HG03039 (cell line): ENCODE measurements around the gene IL16.

ENCODE experiments used
- ATAC-seq: cut with Tn5 transposase; IDR thresholded peaks from one replicate; pipeline ENCODE4 v1.9.1; 2021; ENCODE audit warnings: mild to moderate bottlenecking, moderate library complexity; ENCODE audit not compliant: unreplicated experiment

Gene IL16

DNA sequence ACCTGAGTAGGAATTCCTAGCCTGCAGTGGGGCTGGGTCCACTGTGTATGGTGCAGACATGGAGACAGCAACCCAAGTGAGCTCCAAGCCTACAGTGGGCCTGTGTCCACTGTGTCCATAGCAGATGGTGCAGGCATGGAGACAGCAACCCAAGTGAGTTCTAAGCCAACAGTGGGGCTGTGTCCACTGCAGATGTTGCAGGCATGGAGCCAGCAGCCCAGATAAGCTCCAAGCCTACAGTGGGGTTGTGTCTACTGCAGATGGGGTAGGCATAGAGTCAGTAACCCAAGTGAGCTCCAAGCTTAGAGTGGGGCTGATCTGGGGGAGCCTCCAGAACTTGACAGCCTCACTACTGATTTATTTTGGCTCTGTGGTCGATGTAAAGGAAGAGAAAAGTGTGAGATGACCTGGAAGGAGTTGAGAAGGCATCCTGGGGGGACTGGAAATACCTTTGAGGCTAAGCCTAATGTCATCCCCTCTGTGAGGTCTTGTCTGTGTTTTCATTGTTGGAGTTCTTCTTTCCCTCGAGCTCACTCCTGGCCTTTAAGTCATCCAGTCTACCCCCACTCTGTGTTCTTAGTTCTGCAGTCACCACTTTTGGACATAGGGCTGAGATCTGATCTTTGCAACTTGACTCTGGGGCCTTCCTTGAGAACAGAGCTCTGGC lies 22.4 kb upstream of the IL16 start:
- ATAC-seq, result no peak

DNA sequence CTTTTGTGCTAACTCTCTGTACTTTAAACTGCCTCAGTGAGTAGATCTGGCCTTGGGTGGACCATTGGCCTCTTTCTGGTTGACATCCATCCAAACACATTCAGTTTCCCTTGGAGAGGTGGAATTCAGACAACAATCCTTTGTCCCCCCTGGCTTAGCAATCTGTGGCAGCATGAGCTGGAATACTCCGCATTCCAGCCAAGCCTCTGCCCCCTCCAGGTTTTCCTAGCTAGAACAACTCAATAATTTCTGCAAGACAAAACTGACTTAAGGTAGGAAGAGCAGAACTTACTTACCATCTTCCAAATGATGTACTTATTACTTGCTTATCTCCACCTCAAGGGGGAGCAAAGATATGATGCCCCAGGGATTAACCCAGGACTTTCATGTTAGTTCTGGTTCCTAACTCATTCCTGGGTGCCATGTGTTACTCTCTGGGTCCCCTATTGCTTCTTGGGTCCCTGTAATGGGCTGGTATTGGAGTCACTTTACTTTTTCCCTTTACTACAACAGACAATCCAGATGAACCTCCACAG lies 21.8 kb upstream of the IL16 start:
- ATAC-seq, result no peak

DNA sequence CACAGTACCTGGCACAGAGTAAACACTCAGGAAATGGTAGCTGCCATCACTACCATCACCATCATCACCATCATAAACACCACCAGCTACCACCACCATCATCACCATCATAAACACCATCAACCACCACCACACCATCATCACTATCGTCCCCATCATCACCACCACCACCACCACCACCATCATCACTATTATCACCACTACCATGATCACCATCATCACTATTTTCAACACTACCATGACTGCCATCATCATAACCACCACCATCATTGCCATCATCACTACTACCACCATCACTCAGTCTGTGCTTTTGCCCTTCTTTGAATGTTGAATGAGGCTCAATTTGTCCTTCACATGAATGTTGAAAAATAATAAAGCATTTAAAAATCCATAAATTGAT lies 21.2 kb upstream of the IL16 start:
- no peak for ATAC-seq

- ATAC-seq, result no peak
Observed at GRCh38 chr15:81176291-81176893, 20.3 kb upstream of the IL16 start.

- no peak for ATAC-seq
Observed at GRCh38 chr15:81178365-81178764, 18.3 kb upstream of the IL16 start.

DNA sequence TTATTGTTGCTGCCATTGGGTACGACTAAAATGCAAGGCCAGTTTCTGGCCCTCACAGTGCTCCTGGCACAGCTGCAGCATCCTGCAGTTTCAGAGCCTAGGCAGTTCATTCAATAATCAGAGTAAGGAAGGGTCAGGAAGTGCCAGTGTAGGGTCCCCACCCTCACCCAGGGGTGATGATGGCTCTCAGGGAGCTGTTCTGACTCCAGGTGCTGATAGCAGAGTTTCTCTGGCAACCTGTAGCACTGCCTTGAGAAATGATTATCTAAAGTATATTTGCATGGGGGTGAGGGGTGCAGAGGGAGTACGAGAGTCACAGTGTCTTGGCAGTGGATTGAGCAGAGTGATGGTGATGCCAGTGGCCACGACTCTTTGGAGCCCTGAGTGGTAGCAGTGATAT lies 15.5 kb upstream of the IL16 start:
- no peak for ATAC-seq

DNA sequence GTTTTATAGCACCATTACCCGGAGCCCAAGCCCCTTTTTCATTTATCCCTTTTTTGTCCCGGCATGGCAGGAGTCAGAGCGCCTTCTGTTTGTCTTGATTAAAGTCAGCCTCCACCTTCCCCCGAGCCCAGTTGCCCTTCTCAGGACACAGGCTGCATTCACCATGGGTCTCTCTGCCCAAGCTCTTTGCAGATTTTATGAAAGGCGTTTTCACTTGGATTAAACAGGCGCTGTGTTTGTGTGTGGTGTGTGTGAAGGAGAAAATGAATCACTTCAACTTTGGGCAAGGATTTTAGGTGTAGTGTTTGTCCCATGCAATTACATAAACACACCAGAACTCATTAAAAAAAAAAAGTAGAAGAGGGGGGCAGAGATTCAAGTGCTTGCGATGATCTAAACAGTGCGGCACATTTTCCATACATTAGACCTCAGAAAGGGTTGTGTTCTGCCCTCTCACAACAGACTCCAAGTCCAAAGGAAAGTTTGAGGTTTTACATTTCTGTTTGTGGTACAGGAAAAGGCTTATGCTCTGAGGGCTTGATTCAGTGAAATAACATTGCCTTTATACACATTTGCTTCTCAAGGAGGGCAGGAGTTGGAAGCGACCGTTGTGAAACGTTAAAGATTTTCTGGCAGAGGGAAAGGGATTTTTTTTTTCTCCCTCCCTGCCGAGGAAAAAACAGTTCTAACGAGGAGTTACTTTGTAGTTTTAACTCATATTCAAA lies 14.5 kb upstream of the IL16 start:
- ATAC-seq, result no peak

GRCh38 chr15:81182756-81183438 lies 13.8 kb upstream of the IL16 start:
- no peak for ATAC-seq

GRCh38 chr15:81183439-81183775 lies 13.3 kb upstream of the IL16 start:
- no peak for ATAC-seq

- ATAC-seq, result no peak
Observed at GRCh38 chr15:81184188-81184587, 12.5 kb upstream of the IL16 start.

GRCh38 chr15:81185631-81186295 lies 10.9 kb upstream of the IL16 start:
- ATAC-seq, result no peak

DNA sequence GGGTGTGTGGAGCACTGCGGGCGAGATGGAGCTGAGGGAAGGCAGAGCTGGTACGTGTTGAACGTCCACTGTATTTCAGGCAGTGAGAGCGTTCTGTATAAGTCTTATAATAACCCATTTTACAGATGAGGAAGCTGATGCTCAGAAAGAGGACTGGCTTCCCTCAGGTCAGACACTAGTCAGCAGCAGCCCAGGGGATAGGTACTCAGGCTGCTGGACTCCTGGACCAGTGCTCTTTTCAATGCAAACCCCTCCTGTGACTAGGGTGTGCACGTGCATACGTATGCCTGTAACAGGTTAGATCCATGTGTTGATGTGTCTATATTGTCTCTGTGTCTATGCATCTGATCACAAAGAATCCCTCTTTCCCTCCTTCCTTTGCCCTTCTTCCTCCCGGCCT lies 8.3 kb upstream of the IL16 start:
- ATAC-seq, result no peak

- ATAC-seq, result no peak
Observed at GRCh38 chr15:81189583-81190283, 6.9 kb upstream of the IL16 start.

DNA sequence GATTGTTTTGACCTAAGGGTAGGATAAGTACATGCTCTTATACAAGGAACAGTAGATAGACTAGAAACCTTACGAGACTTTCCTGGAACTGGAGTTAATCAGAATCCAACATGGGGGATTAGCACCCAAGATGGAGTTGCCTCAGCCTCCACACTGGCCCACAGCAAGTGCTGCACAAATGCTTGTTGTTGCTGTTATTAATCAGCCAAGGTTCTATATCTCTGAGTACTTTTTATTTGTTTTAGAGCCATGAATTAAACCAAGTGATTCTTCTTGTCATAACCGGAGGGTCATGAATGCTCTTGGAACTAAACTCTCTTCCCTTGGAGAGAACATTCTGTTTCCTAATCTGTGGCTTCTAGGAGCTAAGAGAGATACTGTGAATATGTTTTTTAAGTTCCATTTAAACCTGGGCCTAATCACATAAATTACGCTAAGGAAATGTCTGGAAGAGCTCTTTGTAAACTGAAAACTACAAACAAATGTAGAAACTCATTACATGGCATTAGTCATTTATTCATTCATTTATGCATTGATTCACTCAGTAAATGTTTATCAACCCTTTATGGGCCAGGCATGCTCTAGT lies 5.7 kb upstream of the IL16 start:
- no peak for ATAC-seq

GRCh38 chr15:81191701-81192100 lies 5.0 kb upstream of the IL16 start:
- ATAC-seq, result no peak

DNA sequence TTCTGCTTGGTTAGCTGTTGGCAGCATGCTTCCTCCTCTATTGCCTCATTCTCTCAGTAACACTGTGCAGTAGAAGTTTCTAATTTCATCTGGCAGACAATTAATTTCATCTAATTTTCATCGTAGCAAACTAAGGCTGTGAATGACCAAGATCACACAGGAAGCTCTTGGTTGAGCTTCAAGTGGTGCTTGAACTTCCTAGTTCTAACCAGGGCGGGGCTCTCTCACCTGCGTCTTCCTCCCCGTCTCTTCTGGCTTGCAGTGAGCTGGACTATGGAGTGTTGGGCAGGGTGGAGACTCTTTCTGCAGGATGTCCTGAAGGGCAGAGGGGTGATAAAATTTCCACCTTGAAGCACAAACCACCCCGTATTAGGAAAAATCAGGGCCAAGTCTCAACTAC lies 2.0 kb upstream of the IL16 start:
- no peak for ATAC-seq

DNA sequence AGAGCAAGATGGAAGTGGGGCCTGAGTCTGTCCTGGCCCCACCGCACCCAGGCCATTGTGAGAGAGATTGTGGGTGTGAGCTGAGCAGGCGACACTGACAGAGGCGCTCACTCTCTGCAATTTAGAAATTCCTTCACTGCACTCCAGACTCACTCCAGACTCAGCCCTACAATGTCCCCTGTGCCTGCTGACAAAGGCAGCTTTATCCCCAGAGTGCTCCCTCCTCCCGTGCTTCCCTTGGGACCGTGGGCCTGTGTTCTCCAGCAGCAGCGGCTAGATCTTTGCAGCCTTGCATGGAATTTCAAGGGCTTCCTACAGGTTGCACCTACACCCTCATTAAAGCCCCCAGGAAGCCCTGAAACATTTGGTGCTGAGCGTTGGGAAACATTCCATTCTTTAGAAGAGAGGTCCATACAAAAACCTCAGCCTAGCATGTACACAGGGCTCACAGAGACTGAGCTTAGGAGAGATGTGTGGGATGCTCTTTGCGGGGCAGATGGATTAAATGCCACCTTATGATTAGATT lies 1.3 kb upstream of the IL16 start:
- no peak for ATAC-seq

DNA sequence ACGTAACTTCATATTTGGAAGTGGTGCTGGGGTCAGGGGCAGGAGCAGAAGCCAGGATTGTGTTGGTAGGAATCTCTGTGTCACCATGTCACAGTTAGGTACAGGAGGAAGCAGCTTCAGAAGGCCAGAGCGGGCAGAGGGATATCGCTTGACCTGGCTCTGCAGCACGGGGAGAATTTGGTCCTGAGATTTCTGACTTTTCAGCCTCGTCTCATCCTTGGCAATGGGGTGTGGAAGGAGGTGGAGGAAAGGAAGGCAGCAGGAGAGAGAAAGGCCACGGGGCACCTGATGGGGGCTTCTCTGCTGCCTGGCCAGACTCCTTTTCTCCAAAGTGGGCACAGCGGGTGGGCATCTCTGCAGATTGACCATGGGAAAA lies 564 bp downstream of the IL16 start:
- ATAC-seq, result no peak

DNA sequence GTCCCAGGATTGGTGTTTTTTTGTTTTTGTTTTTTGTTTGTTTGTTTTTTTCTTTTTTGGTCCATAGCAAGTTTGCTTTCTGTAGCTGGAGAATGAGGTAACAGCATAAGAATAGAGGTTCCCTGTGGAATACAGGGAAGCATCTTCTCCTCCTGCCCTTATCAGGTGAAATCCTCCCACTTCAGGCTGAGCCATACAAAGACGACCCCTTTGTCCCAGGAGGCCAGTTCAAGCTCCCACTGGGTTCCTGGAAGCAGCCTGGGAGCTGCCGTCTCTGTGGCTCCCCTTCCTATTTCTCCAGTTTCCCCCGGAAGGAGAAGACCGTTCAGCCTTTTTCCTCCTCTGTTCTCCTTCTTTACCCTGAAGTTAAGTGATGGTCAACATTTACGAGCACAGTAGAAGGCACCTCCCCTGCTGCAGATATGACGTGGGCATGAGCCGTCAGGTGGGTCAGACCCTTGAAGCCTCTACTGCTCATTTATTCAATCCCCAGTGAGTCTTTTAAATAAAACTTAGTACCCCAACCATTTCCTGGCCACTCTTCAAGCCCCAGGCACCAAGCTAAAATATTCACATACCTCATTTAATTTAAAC lies 1.1 kb downstream of the IL16 start:
- ATAC-seq, result no peak
